CD8-positive, alpha-beta memory T cell (primary cell): Measurements from ENCODE around the gene CTNNA2. TPM values are rescaled to one million over a fixed set of nuclear protein-coding genes. Genes with fewer than 3 reads are reported as not detected.
A peak's percentile ranks its signal among the peaks of the same experiment; 100 is the strongest.

Experiments used
- CTCF ChIA-PET: fragments of 350-600 bp; sonication (Branson Sonifier 250); formaldehyde crosslinking; loops from one replicate; lab custom pipeline; 2021; ENCODE audit warnings: antibody characterized with exemption; lab: Charles Lee
- POLR2A ChIA-PET: fragments of 350-600 bp; sonication (Branson Sonifier 250); formaldehyde crosslinking; loops from one replicate; lab custom pipeline; 2021; ENCODE audit warnings: antibody characterized with exemption; lab: Charles Lee
- DNase-seq, 5 donors: peaks; one replicate each; pipeline versions ENCODE4 v3.0.0 to v3.0.0-alpha.2; 2020 to 2022; ENCODE audit warnings: mixed read lengths in 1 of 5
- H3K27ac ChIP-seq: one replicate; pipeline ENCODE4 v1.7.0; 2013; ENCODE audit warnings: low read depth, mild to moderate bottlenecking, low read length, moderate library complexity
- H3K27me3 ChIP-seq: 2 replicates; pipeline ENCODE4 v1.7.0; 2013; ENCODE audit warnings: low read length, mild to moderate bottlenecking; ENCODE audit not compliant: insufficient read depth, poor library complexity, severe bottlenecking
- H3K36me3 ChIP-seq: 2 replicates; pipeline ENCODE4 v1.7.0; 2013; ENCODE audit warnings: mild to moderate bottlenecking, low read length, moderate library complexity; ENCODE audit not compliant: insufficient read depth
- H3K4me1 ChIP-seq: 2 replicates; pipeline ENCODE4 v1.7.0; 2013; ENCODE audit warnings: mild to moderate bottlenecking, low read length, moderate library complexity; ENCODE audit not compliant: insufficient read depth
- H3K4me3 ChIP-seq: 2 replicates; pipeline ENCODE4 v1.7.0; 2013; ENCODE audit warnings: mild to moderate bottlenecking, low read length
- H3K9me3 ChIP-seq: 2 replicates; pipeline ENCODE4 v1.7.0; 2013; ENCODE audit warnings: mild to moderate bottlenecking, low read length
- H3K27ac Mint-ChIP-seq, 8 donors: one replicate each; pipeline ENCODE4 v1.8.0; 2020 to 2021; ENCODE audit warnings: mixed read lengths in 8 of 8, mild to moderate bottlenecking in 6 of 8, inconsistent platforms in 3 of 8, moderate library complexity in 3 of 8
- H3K27me3 Mint-ChIP-seq, 2 donors: one replicate each; pipeline ENCODE4 v1.8.0; 2020 to 2021; ENCODE audit warnings: mixed read lengths in 2 of 2, mild to moderate bottlenecking in 1 of 2, moderate library complexity in 1 of 2
- H3K36me3 Mint-ChIP-seq, 3 donors: one replicate each; pipeline ENCODE4 v1.8.0; 2020 to 2021; ENCODE audit warnings: mixed read lengths in 3 of 3, inconsistent platforms in 1 of 3, mild to moderate bottlenecking in 1 of 3
- H3K4me1 Mint-ChIP-seq, 3 donors: one replicate each; pipeline ENCODE4 v1.8.0; 2020 to 2021; ENCODE audit warnings: mixed read lengths in 3 of 3, inconsistent platforms in 1 of 3, mild to moderate bottlenecking in 1 of 3
- H3K4me3 Mint-ChIP-seq, 7 donors: one replicate each; pipeline ENCODE4 v1.8.0; 2020 to 2021; ENCODE audit warnings: mixed read lengths in 7 of 7, mild to moderate bottlenecking in 6 of 7, moderate library complexity in 4 of 7, inconsistent platforms in 2 of 7
- H3K9me3 Mint-ChIP-seq, 5 donors: one replicate each; pipeline ENCODE4 v1.8.0; 2020 to 2022; ENCODE audit warnings: mixed read lengths in 5 of 5, mild to moderate bottlenecking in 3 of 5, moderate library complexity in 2 of 5, inconsistent platforms in 1 of 5
- polyA plus RNA-seq: library from polyadenylated mRNA; unstranded; fragments of 300-500 nt; fragmentation: Illumina TruSeq; gene quantifications from one replicate; pipeline ENCODE4 v1.2.3, GENCODE V29; 2021
- total RNA-seq, 2 experiments: library from RNA; stranded (reverse); gene quantifications; one replicate each; pipeline ENCODE4 v1.2.3, GENCODE V29; 2021

CTNNA2 gene
- total and polyA plus RNA-seq, 3 experiments from 2014 or later, result not detected

DNA sequence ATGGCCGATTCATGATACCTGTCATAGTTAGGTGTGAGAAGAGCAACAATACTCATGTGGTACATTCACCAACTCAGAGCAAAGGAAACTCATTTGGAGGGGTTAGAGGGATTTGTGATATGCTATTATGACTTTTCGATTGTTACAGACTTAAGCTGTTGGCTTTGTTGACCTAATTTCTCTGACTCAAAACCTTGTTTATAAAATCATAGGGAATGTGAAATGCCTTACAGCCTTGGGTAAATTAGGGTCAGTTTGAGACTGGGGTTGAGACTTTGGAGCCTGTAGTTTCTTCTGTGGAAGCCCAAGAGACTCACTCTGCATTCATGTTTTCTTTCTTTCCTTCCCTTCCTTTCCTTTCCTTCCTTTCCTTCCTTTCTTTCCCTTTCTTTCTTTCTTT, 529.8 kb downstream of the CTNNA2 start:
- no peak for DNase-seq
- Mint-ChIP-seq H3K4me3 (no peak overlapping the region), H3K27ac (no peak overlapping the region), H3K9me3 (peaks cover 5 to 31% (median 12%) of the 10 kb centered on the region in 5 donors), H3K36me3 (no peaks in the 10 kb centered on the region), H3K27me3 (peaks cover 0 to 3% of the 10 kb centered on the region in 2 donors), H3K4me1 (no peaks in the 10 kb centered on the region)
- Histone ChIP-seq H3K27ac (no peak overlapping the region), H3K36me3 (no peaks in the 10 kb centered on the region), H3K27me3 (no peaks in the 10 kb centered on the region), H3K4me3 (no peak overlapping the region), H3K4me1 (no peaks in the 10 kb centered on the region), H3K9me3 (no peaks in the 10 kb centered on the region)
- ChIA-PET CTCF (no interaction called here), POLR2A (no interaction called here)

DNA sequence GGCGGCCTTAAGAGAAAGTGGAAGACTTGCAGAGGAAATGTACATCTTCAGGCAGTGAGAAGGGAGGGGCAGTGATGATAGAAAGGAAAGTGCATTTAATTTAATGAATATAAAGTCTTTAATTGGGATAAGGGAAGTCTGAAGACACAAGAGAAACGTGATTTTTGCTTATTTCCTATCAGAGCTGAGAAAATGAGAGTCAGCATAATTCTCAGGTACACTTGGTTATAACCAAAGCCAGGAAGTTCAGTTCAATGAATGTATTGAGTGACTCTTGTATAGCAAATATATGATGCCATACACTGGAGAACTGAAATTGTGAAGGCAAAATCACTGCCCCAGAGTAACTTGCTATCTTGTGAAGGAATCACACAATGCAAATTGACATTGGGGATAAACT, 535.4 kb downstream of the CTNNA2 start:
- Mint-ChIP-seq H3K27ac (no peak overlapping the region), H3K4me1 (no peaks in the 10 kb centered on the region), H3K36me3 (no peaks in the 10 kb centered on the region), H3K4me3 (no peak overlapping the region), H3K27me3 (peaks cover 0 to 3% of the 10 kb centered on the region in 2 donors), H3K9me3 (peaks cover 2 to 17% (median 9%) of the 10 kb centered on the region in 5 donors)
- no peaks in the 10 kb centered on the region for H3K4me1 ChIP-seq
- no peak overlapping the region for H3K4me3 ChIP-seq
- POLR2A ChIA-PET, result no interaction called here
- no peak for DNase-seq
- no peaks in the 10 kb centered on the region for H3K36me3 ChIP-seq
- CTCF ChIA-PET, result no interaction called here
- no peak overlapping the region for H3K27ac ChIP-seq
- no peaks in the 10 kb centered on the region for H3K9me3 ChIP-seq
- H3K27me3 ChIP-seq, result no peaks in the 10 kb centered on the region

DNA sequence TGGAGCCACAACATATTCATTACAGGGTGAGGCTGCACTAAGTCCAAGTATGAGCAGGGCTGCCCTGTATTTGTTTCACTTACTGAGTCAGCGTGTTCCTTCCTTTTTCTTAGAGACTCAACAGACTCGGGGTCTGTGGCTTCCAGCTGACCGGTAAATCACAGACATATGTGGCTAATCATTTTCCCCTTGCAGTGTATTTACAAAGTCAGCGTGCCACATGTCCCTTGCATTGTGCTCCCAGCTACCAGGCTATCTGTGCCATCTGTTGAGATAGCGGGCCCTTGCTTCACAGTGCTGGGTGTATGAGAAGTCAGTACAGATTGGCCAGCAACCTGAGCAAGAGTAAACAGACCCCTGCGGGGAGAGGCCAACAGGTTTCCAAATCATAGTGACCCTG, 537.4 kb downstream of the CTNNA2 start:
- Histone ChIP-seq H3K27me3 (no peaks in the 10 kb centered on the region), H3K36me3 (no peaks in the 10 kb centered on the region), H3K9me3 (no peaks in the 10 kb centered on the region), H3K27ac (no peak overlapping the region), H3K4me3 (no peak overlapping the region), H3K4me1 (no peaks in the 10 kb centered on the region)
- no peaks in the 10 kb centered on the region for H3K4me1 Mint-ChIP-seq
- peaks cover 2 to 13% (median 5%) of the 10 kb centered on the region in 5 donors for H3K9me3 Mint-ChIP-seq
- no peak overlapping the region for H3K4me3 Mint-ChIP-seq
- ChIA-PET POLR2A (no interaction called here), CTCF (no interaction called here)
- no peaks in the 10 kb centered on the region for H3K27me3 Mint-ChIP-seq
- H3K27ac Mint-ChIP-seq, result peak overlapping the region in 1 of 8 donors; percentile 11
- no peaks in the 10 kb centered on the region for H3K36me3 Mint-ChIP-seq
- DNase-seq, result no peak

DNA sequence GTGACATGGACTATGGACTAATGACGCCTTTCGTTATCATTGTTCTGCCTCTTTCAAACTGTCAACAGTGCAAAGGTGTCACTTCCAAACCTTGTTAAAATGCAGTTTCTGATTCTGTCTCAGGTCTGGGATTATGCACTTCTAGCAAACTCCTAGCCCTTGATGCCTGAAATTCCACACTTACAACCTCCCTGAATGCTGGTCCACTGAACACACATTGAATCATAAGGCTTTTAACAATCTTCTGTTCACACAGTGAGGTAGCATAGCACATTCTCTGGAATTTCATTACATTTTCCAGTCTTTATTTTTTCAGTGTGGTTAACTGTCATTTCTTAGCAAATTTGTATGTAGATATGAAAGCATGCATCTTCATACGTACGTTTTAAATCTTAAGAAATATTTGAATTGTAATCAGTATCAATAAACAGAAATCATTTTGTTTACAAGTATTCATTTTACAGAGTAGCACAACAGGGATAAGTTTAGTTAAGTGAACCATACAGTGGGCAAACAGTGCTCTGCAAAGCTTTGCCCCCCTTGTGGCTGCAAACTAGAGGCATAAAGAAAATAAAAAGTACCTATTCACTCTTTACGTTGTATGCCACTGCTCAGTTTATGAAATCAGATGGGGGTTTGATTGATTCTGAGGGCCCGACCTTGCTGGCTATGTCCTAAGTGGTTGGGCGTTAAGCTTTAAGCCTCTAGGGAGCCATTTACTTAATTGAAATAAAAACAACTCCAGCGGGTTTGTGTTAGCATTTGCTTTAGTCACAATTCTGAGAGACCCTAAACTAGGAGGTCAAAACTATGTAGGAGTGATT, 540.9 kb downstream of the CTNNA2 start:
- H3K27ac ChIP-seq, result no peak overlapping the region
- H3K9me3 ChIP-seq, result no peaks in the 10 kb centered on the region
- no peaks in the 10 kb centered on the region for H3K36me3 ChIP-seq
- peaks cover 2 to 8% (median 5%) of the 10 kb centered on the region in 5 donors for H3K9me3 Mint-ChIP-seq
- DNase-seq, result no peak
- H3K27me3 ChIP-seq, result no peaks in the 10 kb centered on the region
- no peaks in the 10 kb centered on the region for H3K27me3 Mint-ChIP-seq
- no peaks in the 10 kb centered on the region for H3K4me1 Mint-ChIP-seq
- no peak overlapping the region for H3K4me3 Mint-ChIP-seq
- no peaks in the 10 kb centered on the region for H3K36me3 Mint-ChIP-seq
- no peak overlapping the region for H3K4me3 ChIP-seq
- ChIA-PET CTCF (no interaction called here), POLR2A (no interaction called here)
- H3K27ac Mint-ChIP-seq, result no peak overlapping the region
- no peaks in the 10 kb centered on the region for H3K4me1 ChIP-seq

DNA sequence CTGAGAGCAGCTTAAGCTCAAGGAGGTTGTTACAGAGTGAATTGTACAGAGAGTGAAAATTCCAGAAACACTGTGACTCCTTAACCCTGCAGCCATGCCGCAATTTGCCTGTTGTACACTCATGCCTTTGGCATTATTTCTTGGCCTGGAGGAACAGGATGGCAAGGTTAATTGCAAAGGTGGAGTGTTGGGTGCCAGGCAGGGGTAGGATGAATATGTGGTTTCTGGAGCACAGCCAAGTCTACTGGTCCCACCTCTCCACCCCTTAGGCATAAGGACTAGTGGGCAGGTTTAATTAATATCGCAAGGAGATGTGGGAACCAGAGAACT, 541.5 kb downstream of the CTNNA2 start:
- ChIA-PET POLR2A (no interaction called here), CTCF (no interaction called here)
- H3K27ac Mint-ChIP-seq, result no peak overlapping the region
- H3K27ac ChIP-seq, result no peak overlapping the region
- no peak overlapping the region for H3K4me3 ChIP-seq
- no peaks in the 10 kb centered on the region for H3K9me3 ChIP-seq
- H3K36me3 ChIP-seq, result no peaks in the 10 kb centered on the region
- no peaks in the 10 kb centered on the region for H3K4me1 Mint-ChIP-seq
- DNase-seq, result no peak
- H3K4me3 Mint-ChIP-seq, result no peak overlapping the region
- peaks cover 2 to 8% (median 5%) of the 10 kb centered on the region in 5 donors for H3K9me3 Mint-ChIP-seq
- no peaks in the 10 kb centered on the region for H3K27me3 ChIP-seq
- no peaks in the 10 kb centered on the region for H3K4me1 ChIP-seq
- no peaks in the 10 kb centered on the region for H3K27me3 Mint-ChIP-seq
- H3K36me3 Mint-ChIP-seq, result no peaks in the 10 kb centered on the region

DNA sequence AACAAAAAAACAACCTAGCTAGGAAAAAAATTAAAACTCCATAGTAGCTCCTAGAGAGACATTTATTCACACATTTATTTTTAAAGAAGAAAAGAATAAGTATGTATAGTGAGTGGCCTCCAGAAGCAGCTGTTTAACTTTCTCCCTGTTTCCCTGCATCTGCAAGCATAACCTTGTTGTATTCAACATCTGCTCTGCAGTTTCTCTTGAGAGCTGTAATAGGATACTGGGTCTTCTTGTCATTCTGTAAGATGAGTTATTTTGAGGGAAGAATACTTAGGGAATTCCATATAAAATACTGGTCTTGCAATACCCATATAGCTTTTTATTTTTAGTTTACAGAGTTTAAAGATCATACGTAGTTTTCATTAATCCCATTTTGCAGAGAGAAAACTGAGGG, 545.1 kb downstream of the CTNNA2 start:
- Histone ChIP-seq H3K4me3 (no peak overlapping the region), H3K27me3 (no peaks in the 10 kb centered on the region), H3K36me3 (no peaks in the 10 kb centered on the region), H3K9me3 (no peaks in the 10 kb centered on the region), H3K4me1 (no peaks in the 10 kb centered on the region), H3K27ac (no peak overlapping the region)
- no peak for DNase-seq
- Mint-ChIP-seq H3K36me3 (no peaks in the 10 kb centered on the region), H3K27me3 (no peaks in the 10 kb centered on the region), H3K4me3 (no peak overlapping the region), H3K4me1 (no peaks in the 10 kb centered on the region), H3K27ac (no peak overlapping the region), H3K9me3 (peaks cover 2 to 11% (median 6%) of the 10 kb centered on the region in 5 donors)
- ChIA-PET CTCF (no interaction called here), POLR2A (no interaction called here)

DNA sequence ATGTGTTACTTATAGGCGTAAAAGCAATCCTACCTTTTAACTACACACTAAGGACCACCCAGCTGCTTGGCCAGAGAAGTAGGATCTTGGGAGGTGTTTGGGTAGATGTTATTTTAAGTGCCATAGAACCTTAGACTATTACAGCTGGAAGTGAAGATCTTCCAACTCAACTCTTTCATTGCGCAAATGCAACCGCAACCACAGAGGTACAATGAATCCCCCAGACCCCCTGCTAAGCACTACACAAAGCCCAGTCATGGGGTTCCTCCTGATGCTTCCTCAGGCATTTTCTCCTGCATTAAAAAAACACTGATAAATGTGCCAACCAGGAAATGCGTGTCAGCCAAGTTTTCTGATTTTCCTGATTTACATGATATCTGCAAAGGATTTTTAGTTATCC, 545.7 kb downstream of the CTNNA2 start:
- H3K9me3 Mint-ChIP-seq, result peaks cover 3 to 11% (median 6%) of the 10 kb centered on the region in 5 donors
- no peak for DNase-seq
- H3K36me3 Mint-ChIP-seq, result no peaks in the 10 kb centered on the region
- Histone ChIP-seq H3K27ac (no peak overlapping the region), H3K27me3 (no peaks in the 10 kb centered on the region), H3K36me3 (no peaks in the 10 kb centered on the region), H3K4me1 (no peaks in the 10 kb centered on the region), H3K4me3 (no peak overlapping the region), H3K9me3 (no peaks in the 10 kb centered on the region)
- H3K27ac Mint-ChIP-seq, result no peak overlapping the region
- no peaks in the 10 kb centered on the region for H3K27me3 Mint-ChIP-seq
- ChIA-PET CTCF (no interaction called here), POLR2A (no interaction called here)
- H3K4me3 Mint-ChIP-seq, result no peak overlapping the region
- H3K4me1 Mint-ChIP-seq, result no peaks in the 10 kb centered on the region

DNA sequence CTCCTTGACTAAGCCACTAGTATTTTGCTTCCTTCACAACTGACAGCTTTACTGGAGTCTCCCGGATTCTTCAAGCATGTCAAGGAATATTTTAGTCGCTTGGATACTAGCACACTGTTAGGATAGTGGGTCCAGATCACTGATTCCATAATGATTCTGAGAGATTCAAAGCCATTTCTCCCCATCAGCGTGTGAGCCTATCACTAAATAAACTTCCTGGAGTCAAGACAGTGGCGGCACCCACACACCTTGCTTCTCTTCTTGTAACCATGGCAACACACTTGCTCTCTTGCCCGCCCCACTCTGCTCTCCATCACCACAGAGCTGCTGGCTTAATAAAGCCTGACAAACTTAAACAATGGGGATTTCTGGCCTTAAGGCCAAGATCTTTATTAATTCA, 546.6 kb downstream of the CTNNA2 start:
- Histone ChIP-seq H3K9me3 (no peaks in the 10 kb centered on the region), H3K27ac (no peak overlapping the region), H3K27me3 (no peaks in the 10 kb centered on the region), H3K36me3 (no peaks in the 10 kb centered on the region), H3K4me1 (no peaks in the 10 kb centered on the region), H3K4me3 (no peak overlapping the region)
- Mint-ChIP-seq H3K27me3 (no peaks in the 10 kb centered on the region), H3K4me1 (no peaks in the 10 kb centered on the region), H3K4me3 (no peak overlapping the region), H3K36me3 (no peaks in the 10 kb centered on the region), H3K27ac (no peak overlapping the region), H3K9me3 (peaks cover 3 to 11% (median 6%) of the 10 kb centered on the region in 5 donors)
- ChIA-PET CTCF (no interaction called here), POLR2A (no interaction called here)
- no peak for DNase-seq
